Left lung (tissue), 10 donors: Measurements from ENCODE around the gene COLGALT1. TPM values are rescaled to one million over a fixed set of nuclear protein-coding genes. Genes with fewer than 3 reads are reported as not detected.

Experiments
- ATAC-seq: fragments of 200-7000 bp; cut with Tn5 transposase; one replicate; pipeline ENCODE4 v1.9.1; 2020; ENCODE audit warnings: moderate library complexity
- DNase-seq, 4 donors: peaks; one replicate each; pipeline ENCODE4 v3.0.0-alpha.2; 2013 to 2020
- H3K27ac ChIP-seq, 2 donors: fragments of 200-600 bp; sonication (generic) in 1 of 2; one replicate each; pipeline versions ENCODE4 v1.5.0 to v1.8.0; 2020 to 2021
- H3K27me3 ChIP-seq, 2 donors: fragments of 200-600 bp; sonication (generic) in 1 of 2; one replicate each; pipeline versions ENCODE4 v1.5.0 to v1.8.0; 2020 to 2021
- H3K36me3 ChIP-seq, 2 donors: fragments of 200-600 bp; sonication (generic) in 1 of 2; one replicate each; pipeline versions ENCODE4 v1.5.0 to v1.8.0; 2020 to 2021
- H3K4me1 ChIP-seq, 2 donors: fragments of 200-600 bp; one replicate each; pipeline ENCODE4 v1.8.0; 2021
- H3K4me3 ChIP-seq, 2 donors: fragments of 200-600 bp; sonication (generic) in 1 of 2; one replicate each; pipeline versions ENCODE4 v1.5.0 to v1.8.0; 2020 to 2021; ENCODE audit warnings: mild to moderate bottlenecking in 1 of 2
- H3K9me3 ChIP-seq, 2 donors: fragments of 200-600 bp; sonication (generic) in 1 of 2; one replicate each; pipeline versions ENCODE4 v1.5.0 to v1.8.0; 2020 to 2021
- CTCF ChIP-seq, 2 donors: fragments of 200-600 bp; sonication (generic) in 1 of 2; IDR thresholded peaks; one replicate each; pipeline versions ENCODE4 v1.5.0 to v1.8.0; 2021; ENCODE audit warnings: antibody characterized with exemption in 2 of 2
- intact Hi-C, 2 donors: fragments of 100-400 bp; cut with DNase I; formaldehyde crosslinking; loops; one replicate each; pipeline versions ENCODE4 v1.11.2 to v1.14.2; 2022
- polyA plus RNA-seq, 6 donors: library from polyadenylated mRNA; unstranded; fragments of 120-200 nt; gene quantifications; one replicate each; pipeline ENCODE4 v1.2.1, GENCODE V29; 2013; ENCODE audit not compliant: insufficient read length in 6 of 6
- total RNA-seq, 2 donors: library from RNA; stranded (reverse); fragmentation: NEBNext Ultra II Directional; extraction: Animal tissue kit (Norgen Biotek cat#: 25700); gene quantifications; one replicate each; pipeline ENCODE4 v1.2.1, GENCODE V29; 2021
- donor health status: DM: no; HTN: yes; CAD: no.
- donor health status: DM: no; HTN: no; CAD: no.

The COLGALT1 gene
- total and polyA plus RNA-seq, 8 donors: 57.0 to 170 (median 65.1) TPM

GRCh38 chr19:17539238-17540117, 16.0 kb upstream of the COLGALT1 start:
- TF ChIP-seq CTCF (IDR thresholded peaks at IDR 0.05): no peak
- Histone ChIP-seq H3K36me3 (no peaks in the 10 kb centered on the region), H3K27me3 (no peaks in the 10 kb centered on the region), H3K4me1 (peaks cover 8 to 13% of the 10 kb centered on the region in 2 donors), H3K9me3 (no peaks in the 10 kb centered on the region), H3K27ac (peak overlapping the region in 1 of 2 donors; percentile 53), H3K4me3 (peak overlapping the region; percentile 32 to 53)
- DNase-seq: peak; percentile 72 to 96 (median 91)
- intact Hi-C loops: no loop called here
- peak; percentile 90 for ATAC-seq

- no peak for TF ChIP-seq CTCF (IDR thresholded peaks at IDR 0.05)
- no peak overlapping the region for H3K4me3 ChIP-seq
- intact Hi-C loops: no loop called here
- peak in 1 of 4 donors; percentile 83 for DNase-seq
- peaks cover 8 to 13% of the 10 kb centered on the region in 2 donors for H3K4me1 ChIP-seq
- no peaks in the 10 kb centered on the region for H3K27me3 ChIP-seq
- no peak for ATAC-seq
- H3K9me3 ChIP-seq: no peaks in the 10 kb centered on the region
- H3K36me3 ChIP-seq: no peaks in the 10 kb centered on the region
- no peak overlapping the region for H3K27ac ChIP-seq
Measured at GRCh38 chr19:17540174-17540573, 15.3 kb upstream of the COLGALT1 start.

- Histone ChIP-seq H3K36me3 (no peaks in the 10 kb centered on the region), H3K4me3 (no peak overlapping the region), H3K27me3 (no peaks in the 10 kb centered on the region), H3K9me3 (no peaks in the 10 kb centered on the region), H3K27ac (no peak overlapping the region), H3K4me1 (peaks cover 8 to 13% of the 10 kb centered on the region in 2 donors)
- TF ChIP-seq CTCF (IDR thresholded peaks at IDR 0.05): no peak
- ATAC-seq (no peak), DNase-seq (no peak)
- intact Hi-C loops: no loop called here
Measured at GRCh38 chr19:17541184-17541759, 14.2 kb upstream of the COLGALT1 start.

- no peak for DNase-seq
Measured at GRCh38 chr19:17542042-17542441, 13.4 kb upstream of the COLGALT1 start.

More at GRCh38 chr19:17542042-17542441, 13.4 kb upstream of the COLGALT1 start:
- no peak for ATAC-seq
- intact Hi-C loops: no loop called here
- H3K4me1 ChIP-seq: peaks cover 8 to 13% of the 10 kb centered on the region in 2 donors
- H3K36me3 ChIP-seq: no peaks in the 10 kb centered on the region
- no peaks in the 10 kb centered on the region for H3K9me3 ChIP-seq
- H3K4me3 ChIP-seq: no peak overlapping the region
- TF ChIP-seq CTCF (IDR thresholded peaks at IDR 0.05): no peak
- no peak overlapping the region for H3K27ac ChIP-seq
- H3K27me3 ChIP-seq: no peaks in the 10 kb centered on the region
